DND-41 (cell line): ENCODE results near the gene MIR17HG.

Experiments used
- ATAC-seq: fragments of 200-7000 bp; cut with Tn5 transposase; 3 replicates; pipeline ENCODE4 v1.9.1; 2021; ENCODE audit warnings: low read depth; ENCODE audit not compliant: insufficient read depth
- DNase-seq: peaks from one replicate; pipeline ENCODE4 v3.0.0-alpha.2; 2020
- H2AFZ ChIP-seq: 2 replicates; pipeline ENCODE4 v1.6.0; 2012; ENCODE audit warnings: low read depth, low read length
- H3K27ac ChIP-seq: 2 replicates; pipeline ENCODE4 v1.5.1; 2012; ENCODE audit warnings: low read length, inconsistent platforms
- H3K27me3 ChIP-seq: fragments of 200-600 bp; sonication (generic); 2 replicates; pipeline ENCODE4 v1.6.0; 2012; ENCODE audit warnings: low read length, mild to moderate bottlenecking, inconsistent platforms; ENCODE audit not compliant: insufficient read depth, poor library complexity
- H3K36me3 ChIP-seq: 2 replicates; pipeline ENCODE4 v1.5.1; 2012; ENCODE audit warnings: low read length, inconsistent platforms; ENCODE audit not compliant: insufficient read depth
- H3K4me1 ChIP-seq: 2 replicates; pipeline ENCODE4 v1.5.1; 2012; ENCODE audit warnings: mild to moderate bottlenecking, low read length; ENCODE audit not compliant: insufficient read depth
- H3K4me2 ChIP-seq: 2 replicates; pipeline ENCODE4 v1.6.0; 2012; ENCODE audit warnings: mild to moderate bottlenecking, moderate library complexity, low read length, inconsistent platforms; ENCODE audit not compliant: insufficient read depth
- H3K4me3 ChIP-seq, 2 experiments: fragments of 200-600 bp in 1 of 2; shearing (Covaris generic) in 1 of 2; 2 replicates each; pipeline ENCODE4 v1.5.1; 2012 to 2016; ENCODE audit warnings: inconsistent platforms in 2 of 2, low read length in 2 of 2, mild to moderate bottlenecking in 2 of 2, low read depth in 1 of 2, moderate library complexity in 1 of 2
- H3K79me2 ChIP-seq: 2 replicates; pipeline ENCODE4 v1.6.0; 2012; ENCODE audit warnings: low read length, inconsistent platforms; ENCODE audit not compliant: insufficient read depth
- H3K9ac ChIP-seq: 2 replicates; pipeline ENCODE4 v1.6.0; 2012; ENCODE audit warnings: low read depth, mild to moderate bottlenecking, inconsistent platforms, low read length, moderate library complexity
- H3K9me3 ChIP-seq: 2 replicates; pipeline ENCODE4 v1.5.1; 2012; ENCODE audit warnings: low read length, moderate library complexity, mild to moderate bottlenecking, inconsistent platforms; ENCODE audit not compliant: insufficient read depth, severe bottlenecking
- H4K20me1 ChIP-seq: 2 replicates; pipeline ENCODE4 v1.6.0; 2012; ENCODE audit warnings: low read length; ENCODE audit not compliant: insufficient read depth
- CTCF ChIP-seq: IDR thresholded peaks from 2 replicates; pipeline ENCODE4 v1.5.1; 2012; ENCODE audit warnings: borderline replicate concordance, low read length, moderate library complexity, mild to moderate bottlenecking; ENCODE audit not compliant: poor library complexity, severe bottlenecking; ENCODE audit errors: extremely low read depth
- EZH2 ChIP-seq: IDR thresholded peaks from 3 replicates; pipeline ENCODE4 v1.6.1; 2012; ENCODE audit warnings: borderline replicate concordance, low read depth, mild to moderate bottlenecking, moderate library complexity, low read length, inconsistent platforms; ENCODE audit not compliant: severe bottlenecking

Gene MIR17HG

GRCh38 chr13:91399189-91400062 is 51.9 kb downstream of the MIR17HG start:
- Histone ChIP-seq H3K79me2 (no peaks in the 10 kb centered on the region), H3K36me3 (no peaks in the 10 kb centered on the region), H3K27me3 (peaks cover 6% of the 10 kb centered on the region), H2AFZ (no peak overlapping the region), H3K4me2 (no peak overlapping the region), H3K9ac (no peak overlapping the region), H3K4me1 (no peaks in the 10 kb centered on the region), H3K4me3 (no peak overlapping the region), H3K9me3 (no peaks in the 10 kb centered on the region), H3K27ac (no peak overlapping the region), H4K20me1 (no peaks in the 10 kb centered on the region)
- TF ChIP-seq CTCF (no peak), EZH2 (no peak)
- no peak for DNase-seq
- no peak for ATAC-seq

- H3K4me1 ChIP-seq: no peaks in the 10 kb centered on the region
- no peaks in the 10 kb centered on the region for H3K9me3 ChIP-seq
- no peaks in the 10 kb centered on the region for H3K79me2 ChIP-seq
- H3K27me3 ChIP-seq: peaks cover 6% of the 10 kb centered on the region
- no peaks in the 10 kb centered on the region for H4K20me1 ChIP-seq
- no peaks in the 10 kb centered on the region for H3K36me3 ChIP-seq
- H3K9ac ChIP-seq: no peak overlapping the region
- no peak overlapping the region for H3K4me3 ChIP-seq
- no peak for DNase-seq
- no peak overlapping the region for H2AFZ ChIP-seq
- no peak overlapping the region for H3K4me2 ChIP-seq
- H3K27ac ChIP-seq: no peak overlapping the region
- ATAC-seq: no peak
- TF ChIP-seq CTCF (no peak), EZH2 (no peak)
Observed at GRCh38 chr13:91400063-91400399, 52.5 kb downstream of the MIR17HG start.

- Histone ChIP-seq H3K36me3 (no peaks in the 10 kb centered on the region), H3K27me3 (peaks cover 6% of the 10 kb centered on the region), H3K4me1 (no peaks in the 10 kb centered on the region), H2AFZ (no peak overlapping the region), H3K9me3 (no peaks in the 10 kb centered on the region), H3K4me3 (no peak overlapping the region), H3K4me2 (no peak overlapping the region), H3K9ac (no peak overlapping the region), H3K27ac (no peak overlapping the region), H4K20me1 (no peaks in the 10 kb centered on the region), H3K79me2 (no peaks in the 10 kb centered on the region)
- no peak for ATAC-seq
- no peak for TF ChIP-seq EZH2
- TF ChIP-seq CTCF: no peak
- DNase-seq: no peak
Observed at GRCh38 chr13:91400671-91401070, 53.2 kb downstream of the MIR17HG start.

GRCh38 chr13:91401920-91402319 is 54.4 kb downstream of the MIR17HG start:
- no peak for DNase-seq
- Histone ChIP-seq H3K79me2 (no peaks in the 10 kb centered on the region), H3K27me3 (peaks cover 6% of the 10 kb centered on the region), H3K9ac (no peak overlapping the region), H3K36me3 (no peaks in the 10 kb centered on the region), H2AFZ (no peak overlapping the region), H3K4me1 (no peaks in the 10 kb centered on the region), H3K4me3 (no peak overlapping the region), H4K20me1 (no peaks in the 10 kb centered on the region), H3K27ac (no peak overlapping the region), H3K4me2 (no peak overlapping the region), H3K9me3 (no peaks in the 10 kb centered on the region)
- no peak for ATAC-seq
- TF ChIP-seq EZH2 (no peak), CTCF (no peak)
